Neural progenitor cell (in vitro differentiated cells): ENCODE measurements around the gene SLC19A3. TPM values are rescaled to one million over a fixed set of nuclear protein-coding genes. Genes with fewer than 3 reads are reported as not detected.

ENCODE experiments used
- DNase-seq: peaks from one replicate; pipeline ENCODE4 v3.0.0-alpha.2; 2016; ENCODE audit warnings: low spot score
- H2AFZ ChIP-seq: fragments of 200-600 bp; sonication (generic); replicated peaks from 2 replicates; pipeline ENCODE4 v1.6.1; 2016; ENCODE audit warnings: antibody characterized with exemption
- H3F3A ChIP-seq: fragments of 200-600 bp; sonication (generic); 2 replicates; pipeline ENCODE4 v1.6.1; 2016; ENCODE audit warnings: antibody characterized with exemption, low read depth
- H3K27ac ChIP-seq: fragments of 200-600 bp; sonication (generic); 2 replicates; pipeline ENCODE4 v1.5.1; 2016; ENCODE audit warnings: mild to moderate bottlenecking
- H3K27me3 ChIP-seq: fragments of 200-600 bp; sonication (generic); 2 replicates; pipeline ENCODE4 v1.6.1; 2016; ENCODE audit warnings: mild to moderate bottlenecking, moderate library complexity
- H3K36me3 ChIP-seq: fragments of 200-600 bp; sonication (generic); 2 replicates; pipeline ENCODE4 v1.5.1; 2016
- H3K4me1 ChIP-seq: fragments of 200-600 bp; sonication (generic); 2 replicates; pipeline ENCODE4 v1.6.1; 2016; ENCODE audit warnings: mixed run types
- H3K4me2 ChIP-seq: fragments of 200-600 bp; sonication (generic); 2 replicates; pipeline ENCODE4 v1.6.1; 2016
- H3K4me3 ChIP-seq: fragments of 200-600 bp; sonication (generic); 2 replicates; pipeline ENCODE4 v1.5.1; 2016
- H3K79me2 ChIP-seq: fragments of 200-600 bp; sonication (generic); 2 replicates; pipeline ENCODE4 v1.6.1; 2016; ENCODE audit warnings: low read depth
- H3K9ac ChIP-seq: fragments of 200-600 bp; sonication (generic); 2 replicates; pipeline ENCODE4 v1.6.1; 2016
- H3K9me3 ChIP-seq: fragments of 200-600 bp; sonication (generic); 2 replicates; pipeline ENCODE4 v1.5.1; 2016; ENCODE audit warnings: low read depth
- H4K20me1 ChIP-seq: fragments of 200-600 bp; sonication (generic); 2 replicates; pipeline ENCODE4 v1.6.1; 2016; ENCODE audit warnings: low read depth
- H3K27ac Mint-ChIP-seq: 3 replicates; pipeline ENCODE4 v1.8.0; 2021; ENCODE audit warnings: mixed read lengths
- H3K27me3 Mint-ChIP-seq: 2 replicates; pipeline ENCODE4 v1.8.0; 2022; ENCODE audit warnings: low read depth, mild to moderate bottlenecking, inconsistent platforms, moderate library complexity, mixed read lengths; ENCODE audit not compliant: insufficient read depth
- H3K36me3 Mint-ChIP-seq: 3 replicates; pipeline ENCODE4 v1.8.0; 2021; ENCODE audit warnings: mixed read lengths
- H3K4me1 Mint-ChIP-seq: 3 replicates; pipeline ENCODE4 v1.8.0; 2021; ENCODE audit warnings: mixed read lengths
- H3K4me3 Mint-ChIP-seq: 3 replicates; pipeline ENCODE4 v1.8.0; 2021; ENCODE audit warnings: mild to moderate bottlenecking, moderate library complexity, mixed read lengths
- H3K9me3 Mint-ChIP-seq: 3 replicates; pipeline ENCODE4 v1.8.0; 2020; ENCODE audit warnings: mixed read lengths
- CTCF ChIP-seq: fragments of 200-600 bp; sonication (generic); IDR thresholded peaks from 2 replicates; pipeline ENCODE4 v1.5.1; 2017; ENCODE audit warnings: antibody characterized with exemption, mild to moderate bottlenecking
- EZH2 ChIP-seq: fragments of 200-600 bp; sonication (generic); IDR thresholded peaks from 2 replicates; pipeline ENCODE4 v1.6.1; 2017; ENCODE audit warnings: antibody characterized with exemption, mild to moderate bottlenecking, moderate library complexity
- EZH2phosphoT487 ChIP-seq: fragments of 200-600 bp; sonication (generic); IDR thresholded peaks from 2 replicates; pipeline ENCODE4 v1.6.1; 2017; ENCODE audit warnings: antibody characterized with exemption
- total RNA-seq: library from RNA; depleted of rRNA; stranded (reverse); fragments of >200 nt; gene quantifications from 2 replicates; pipeline ENCODE4 v1.2.3, GENCODE V29; 2015; ENCODE audit warnings: low replicate concordance

Gene SLC19A3
- total RNA-seq, 1 donor from 2014 or later: 1.6 TPM

GRCh38 chr2:227707390-227707789 is 10.4 kb downstream of the SLC19A3 start:
- Mint-ChIP-seq H3K27me3 (peaks cover 2% of the 10 kb centered on the region), H3K4me3 (no peak overlapping the region), H3K4me1 (no peaks in the 10 kb centered on the region), H3K27ac (no peak overlapping the region), H3K9me3 (peaks cover 4% of the 10 kb centered on the region), H3K36me3 (no peaks in the 10 kb centered on the region)
- Histone ChIP-seq H4K20me1 (no peaks in the 10 kb centered on the region), H3K9me3 (no peaks in the 10 kb centered on the region), H3K9ac (no peak overlapping the region), H3K4me2 (no peak overlapping the region), H3K4me3 (no peak overlapping the region), H3F3A (no peaks in the 10 kb centered on the region), H3K36me3 (no peaks in the 10 kb centered on the region), H3K79me2 (no peaks in the 10 kb centered on the region), H2AFZ (no peak overlapping the region), H3K27me3 (no peaks in the 10 kb centered on the region), H3K4me1 (no peaks in the 10 kb centered on the region), H3K27ac (no peak overlapping the region)
- DNase-seq: no peak
- TF ChIP-seq EZH2phosphoT487 (no peak), EZH2 (no peak), CTCF (no peak)

- no peak for DNase-seq
- no peak overlapping the region for H3K4me3 Mint-ChIP-seq
- H4K20me1 ChIP-seq: no peaks in the 10 kb centered on the region
- H3K27me3 Mint-ChIP-seq: peaks cover 2% of the 10 kb centered on the region
- H3K36me3 ChIP-seq: no peaks in the 10 kb centered on the region
- no peak overlapping the region for H2AFZ ChIP-seq
- no peak overlapping the region for H3K27ac ChIP-seq
- no peak overlapping the region for H3K4me2 ChIP-seq
- H3K27ac Mint-ChIP-seq: no peak overlapping the region
- H3K9me3 ChIP-seq: no peaks in the 10 kb centered on the region
- no peaks in the 10 kb centered on the region for H3K4me1 ChIP-seq
- H3K4me1 Mint-ChIP-seq: no peaks in the 10 kb centered on the region
- H3K27me3 ChIP-seq: no peaks in the 10 kb centered on the region
- TF ChIP-seq EZH2 (no peak), EZH2phosphoT487 (no peak), CTCF (no peak)
- H3K4me3 ChIP-seq: no peak overlapping the region
- no peaks in the 10 kb centered on the region for H3K36me3 Mint-ChIP-seq
- no peaks in the 10 kb centered on the region for H3K79me2 ChIP-seq
- H3F3A ChIP-seq: no peaks in the 10 kb centered on the region
- no peak overlapping the region for H3K9ac ChIP-seq
- H3K9me3 Mint-ChIP-seq: peaks cover 4% of the 10 kb centered on the region
Observed at GRCh38 chr2:227706859-227707258, 11.0 kb downstream of the SLC19A3 start.

GRCh38 chr2:227703961-227704360 is 13.9 kb downstream of the SLC19A3 start:
- Mint-ChIP-seq H3K27me3 (peaks cover 2% of the 10 kb centered on the region), H3K27ac (no peak overlapping the region), H3K4me3 (no peak overlapping the region), H3K36me3 (no peaks in the 10 kb centered on the region), H3K9me3 (peaks cover 4% of the 10 kb centered on the region), H3K4me1 (no peaks in the 10 kb centered on the region)
- TF ChIP-seq EZH2 (no peak), CTCF (no peak), EZH2phosphoT487 (no peak)
- no peaks in the 10 kb centered on the region for H3K9me3 ChIP-seq
- H3K4me1 ChIP-seq: no peaks in the 10 kb centered on the region
- DNase-seq: no peak
- no peak overlapping the region for H3K4me3 ChIP-seq
- no peaks in the 10 kb centered on the region for H3F3A ChIP-seq
- no peak overlapping the region for H2AFZ ChIP-seq
- no peaks in the 10 kb centered on the region for H3K79me2 ChIP-seq
- H3K27me3 ChIP-seq: no peaks in the 10 kb centered on the region
- H3K4me2 ChIP-seq: no peak overlapping the region
- H4K20me1 ChIP-seq: no peaks in the 10 kb centered on the region
- no peak overlapping the region for H3K27ac ChIP-seq
- no peaks in the 10 kb centered on the region for H3K36me3 ChIP-seq
- no peak overlapping the region for H3K9ac ChIP-seq
